Measurements from ENCODE around the gene MAP2K5. TPM values are rescaled to one million over a fixed set of nuclear protein-coding genes. Genes with fewer than 3 reads are reported as not detected.

The MAP2K5 gene
- total and polyA plus RNA-seq, 9 of the 15 experiments (the other 6 are each of a cell fraction or from before 2014, with no cell fraction given): 0.41 to 16.5 (median 7.5) TPM

GRCh38 chr15:67680641-67681040, 138.1 kb downstream of the MAP2K5 start (continued):
- TF ChIP-seq XRCC3 (IDR thresholded peaks at IDR 0.05) (no peak), NR3C1 (CRISPR knock-in tag; IDR thresholded peaks at IDR 0.05) (no peak), BCOR (IDR thresholded peaks at IDR 0.05) (no peak), ZNF407 (IDR thresholded peaks at IDR 0.05; ENCODE audit: low read depth) (no peak), TGIF2 (CRISPR knock-in tag; IDR thresholded peaks at IDR 0.05) (no peak), MLX (CRISPR knock-in tag; conservative IDR thresholded peaks at IDR 0.05) (no peak), ZNF408 (CRISPR knock-in tag; IDR thresholded peaks at IDR 0.05; ENCODE audit: low read depth) (no peak), ARHGAP35 (IDR thresholded peaks at IDR 0.05; ENCODE audit: partially characterized antibody) (no peak), CTCFL (IDR thresholded peaks at IDR 0.05; ENCODE audit: borderline replicate concordance, insufficient read depth, low read depth, low read length, poor library complexity, severe bottlenecking) (no peak), SRSF1 (IDR thresholded peaks at IDR 0.05; ENCODE audit: low read depth, low read length) (no peak), TCF15 (CRISPR knock-in tag; IDR thresholded peaks at IDR 0.05) (no peak), CCNT2 (IDR thresholded peaks at IDR 0.05; ENCODE audit: borderline replicate concordance, extremely low read depth, insufficient read length, low read depth, low read length) (no peak), BRD9 (IDR thresholded peaks at IDR 0.05; ENCODE audit: low read depth, partially characterized antibody) (peak; percentile 28), KLF1 (tag; IDR thresholded peaks at IDR 0.05) (no peak), MAX (CRISPR knock-in tag; IDR thresholded peaks at IDR 0.05) (no peak), WHSC1 (IDR thresholded peaks at IDR 0.05; ENCODE audit: low read length) (no peak), ZNF431 (CRISPR knock-in tag; IDR thresholded peaks at IDR 0.05) (no peak)
